Left hindlimb (tissue), 1 donor: ENCODE data around the gene COX10.

Source experiments
- DNase-seq: peaks from one replicate; pipeline ENCODE4 v3.0.0-alpha.2; 2018

COX10 gene

GRCh38 chr17:14072881-14073280 is 3.6 kb downstream of the COX10 start:
- DNase-seq = no peak

- no peak for DNase-seq
Observed at GRCh38 chr17:14078027-14078426, 8.7 kb downstream of the COX10 start.

DNA sequence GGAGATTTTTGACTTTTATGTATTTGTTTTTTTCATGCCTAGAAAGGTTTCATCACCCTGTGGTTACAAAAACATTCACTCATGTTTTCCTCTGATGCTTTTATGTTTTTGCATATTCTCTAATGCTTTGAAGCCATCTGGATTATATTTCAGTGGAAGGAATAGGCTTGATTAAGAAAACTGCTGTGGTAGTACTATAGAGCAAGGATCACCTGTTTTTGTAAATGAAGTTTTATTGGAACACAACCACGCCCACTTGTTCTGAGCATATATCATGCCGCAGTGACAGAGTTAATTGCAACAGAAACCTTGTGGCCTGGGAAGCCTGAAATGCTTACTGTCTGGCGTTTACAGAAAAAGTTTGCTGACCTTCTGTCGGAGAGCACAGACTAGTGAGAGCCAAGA is 11.5 kb downstream of the COX10 start:
- DNase-seq = no peak

DNA sequence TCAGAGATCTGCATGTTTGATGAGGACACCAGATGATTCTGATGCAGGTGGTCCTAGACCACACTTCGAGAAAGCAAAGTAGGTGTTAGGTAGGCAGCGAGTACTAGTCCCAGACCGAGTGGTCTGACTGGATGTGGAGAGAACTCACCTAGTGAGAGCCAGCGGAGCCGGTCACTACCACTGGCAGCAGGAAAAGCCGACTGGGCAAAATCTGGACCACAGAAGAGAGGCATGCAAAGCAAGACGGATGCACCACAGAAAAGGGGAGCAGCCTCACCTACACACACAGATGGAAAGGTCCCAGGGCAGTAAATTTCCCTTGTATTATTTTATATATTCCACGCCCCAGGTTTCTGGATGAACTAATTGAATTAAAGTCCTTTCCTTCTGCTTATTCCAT is 13.5 kb downstream of the COX10 start:
- no peak for DNase-seq

DNA sequence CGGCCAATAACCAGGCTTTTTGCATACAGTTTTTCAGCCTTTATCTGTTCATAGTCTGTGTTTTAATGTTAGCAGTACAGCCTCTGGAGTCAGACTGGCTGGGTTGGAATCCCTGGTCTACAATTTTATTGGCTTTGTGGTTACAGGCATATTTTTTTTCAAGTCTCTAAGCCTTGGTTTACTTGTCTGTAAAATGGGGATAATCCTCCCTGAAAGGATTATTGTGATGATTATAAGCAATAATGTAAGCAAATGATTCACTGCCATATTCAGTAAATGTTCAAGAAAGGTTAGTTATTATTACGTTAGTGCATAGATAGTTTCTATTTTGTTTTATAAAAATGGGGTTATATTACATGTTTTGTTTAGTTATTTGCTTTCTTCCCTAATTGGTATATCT is 15.7 kb downstream of the COX10 start:
- DNase-seq = no peak

- no peak for DNase-seq
Observed at GRCh38 chr17:14086189-14086588, 16.9 kb downstream of the COX10 start.

GRCh38 chr17:14089179-14089578 is 19.9 kb downstream of the COX10 start:
- no peak for DNase-seq

GRCh38 chr17:14091367-14091766 is 22.1 kb downstream of the COX10 start:
- no peak for DNase-seq

- DNase-seq = no peak
Observed at GRCh38 chr17:14092808-14093207, 23.5 kb downstream of the COX10 start.

GRCh38 chr17:14094676-14095601 is 25.6 kb downstream of the COX10 start:
- DNase-seq = no peak

GRCh38 chr17:14095631-14096030 is 26.3 kb downstream of the COX10 start:
- no peak for DNase-seq

DNA sequence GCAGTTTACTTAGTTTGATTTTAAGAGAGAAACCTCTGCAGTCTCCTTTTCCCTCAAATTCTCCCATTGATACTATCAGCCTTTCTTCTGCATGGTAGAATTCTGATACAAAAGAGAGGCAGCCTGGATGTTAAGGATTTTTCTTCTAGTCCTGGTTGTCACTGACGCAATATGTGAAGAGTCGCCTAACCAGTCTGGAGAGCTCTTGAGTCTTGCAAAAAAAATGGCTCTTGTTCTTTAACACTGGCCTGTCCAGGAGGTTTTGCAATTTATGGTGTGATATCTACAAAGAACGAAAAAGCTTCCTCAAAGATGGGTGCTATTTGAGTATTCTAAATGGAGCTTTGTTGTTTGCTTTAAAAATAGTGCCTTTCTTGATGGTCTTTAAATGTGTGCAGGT is 28.9 kb downstream of the COX10 start:
- DNase-seq = no peak

DNA sequence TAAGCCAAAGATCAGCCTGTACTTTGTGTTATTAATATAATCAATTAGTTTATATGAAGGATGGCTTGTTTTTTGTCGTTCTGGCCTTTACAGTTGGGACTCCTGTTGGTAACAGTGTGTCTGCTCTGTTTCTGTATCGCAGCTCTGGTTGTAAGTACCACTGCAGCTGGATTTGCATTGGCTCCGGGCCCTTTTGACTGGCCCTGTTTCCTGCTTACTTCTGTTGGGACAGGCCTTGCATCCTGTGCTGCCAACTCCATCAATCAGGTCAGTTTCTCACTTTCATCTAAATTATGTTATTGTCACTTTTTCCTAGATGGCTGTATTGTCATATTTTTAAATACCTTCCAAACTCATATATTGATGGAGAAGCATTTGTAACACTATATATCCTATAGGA is 32.7 kb downstream of the COX10 start:
- no peak for DNase-seq

DNA sequence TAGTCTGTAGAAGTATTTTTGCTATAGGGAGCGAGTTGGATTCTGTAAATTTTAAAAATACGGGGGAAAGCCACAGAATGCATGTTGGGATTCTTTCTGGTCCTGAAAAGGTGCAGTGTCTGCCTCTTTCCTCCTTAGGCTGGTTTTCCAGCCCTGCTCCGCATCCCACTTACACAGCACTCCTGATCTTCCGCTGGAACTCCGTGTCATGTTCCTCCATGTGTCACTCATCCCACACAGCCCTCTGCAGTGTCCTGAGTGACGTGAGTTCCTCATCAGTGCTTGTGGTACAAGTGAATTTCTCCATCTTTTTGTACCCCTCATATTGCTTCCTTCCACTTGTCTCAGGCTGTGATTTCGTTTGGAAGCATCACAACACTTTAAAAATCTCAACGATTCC is 34.5 kb downstream of the COX10 start:
- DNase-seq = no peak

GRCh38 chr17:14104734-14105133 is 35.4 kb downstream of the COX10 start:
- DNase-seq = no peak

- DNase-seq = no peak
Observed at GRCh38 chr17:14107889-14108288, 38.6 kb downstream of the COX10 start.

- no peak for DNase-seq
Observed at GRCh38 chr17:14112407-14112806, 43.1 kb downstream of the COX10 start.

DNA sequence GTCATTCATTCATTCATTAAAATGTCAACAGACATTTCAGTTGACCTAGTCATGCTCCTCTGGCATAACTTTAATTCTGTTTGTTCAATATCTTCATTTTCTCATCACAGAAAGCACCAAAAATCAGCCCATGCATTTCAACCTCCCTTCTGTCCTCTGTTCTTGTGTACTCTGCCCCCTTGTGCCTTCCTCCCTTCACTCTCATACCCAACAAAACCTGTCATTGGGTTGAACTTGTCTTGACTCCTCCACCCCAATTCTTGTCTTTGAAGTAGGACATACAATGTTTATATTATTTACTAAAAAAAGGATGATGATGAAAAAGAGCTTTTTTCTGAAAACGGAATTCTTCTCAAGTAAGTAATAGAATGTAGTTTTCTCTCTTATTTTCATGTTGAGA is 43.8 kb downstream of the COX10 start:
- no peak for DNase-seq

DNA sequence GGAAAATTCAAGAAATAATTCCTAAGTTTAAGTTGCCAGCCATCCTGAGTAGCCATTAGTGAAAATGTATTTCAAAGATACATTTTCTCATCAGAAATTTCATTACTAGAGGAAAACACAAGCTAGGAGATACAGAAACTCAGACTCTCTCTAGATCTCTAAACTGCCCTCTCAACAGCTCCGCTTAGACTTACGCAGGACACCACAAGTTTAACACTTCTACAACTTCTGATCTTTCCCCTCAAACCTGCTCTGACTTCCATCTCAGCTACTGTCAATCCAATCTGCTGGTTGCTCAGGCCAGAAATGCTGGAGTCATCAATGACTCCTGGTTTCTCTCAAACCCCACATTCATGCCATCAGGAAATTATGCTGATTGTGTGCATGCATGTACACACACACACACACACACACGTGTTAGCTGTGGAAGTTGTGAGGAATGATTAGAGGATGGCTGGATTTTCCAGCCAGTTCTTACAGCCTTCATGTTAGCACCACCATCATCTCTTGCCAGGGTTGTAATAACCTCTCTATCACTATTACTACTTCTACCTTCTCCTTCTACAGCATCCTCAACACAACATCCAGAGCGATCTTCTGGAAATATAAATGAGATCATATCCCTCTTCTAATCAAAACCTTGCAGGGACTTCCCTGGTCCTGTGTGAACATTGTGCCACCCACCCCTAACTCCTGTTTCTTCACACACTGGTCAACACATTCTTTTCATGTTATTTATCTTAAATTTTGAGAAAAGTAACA is 47.1 kb downstream of the COX10 start:
- DNase-seq = no peak

GRCh38 chr17:14118951-14119350 is 49.6 kb downstream of the COX10 start:
- no peak for DNase-seq

GRCh38 chr17:14119546-14119945 is 50.2 kb downstream of the COX10 start:
- DNase-seq = no peak

- no peak for DNase-seq
Observed at GRCh38 chr17:14121952-14122351, 52.6 kb downstream of the COX10 start.

GRCh38 chr17:14123619-14124278 is 54.4 kb downstream of the COX10 start:
- no peak for DNase-seq

DNA sequence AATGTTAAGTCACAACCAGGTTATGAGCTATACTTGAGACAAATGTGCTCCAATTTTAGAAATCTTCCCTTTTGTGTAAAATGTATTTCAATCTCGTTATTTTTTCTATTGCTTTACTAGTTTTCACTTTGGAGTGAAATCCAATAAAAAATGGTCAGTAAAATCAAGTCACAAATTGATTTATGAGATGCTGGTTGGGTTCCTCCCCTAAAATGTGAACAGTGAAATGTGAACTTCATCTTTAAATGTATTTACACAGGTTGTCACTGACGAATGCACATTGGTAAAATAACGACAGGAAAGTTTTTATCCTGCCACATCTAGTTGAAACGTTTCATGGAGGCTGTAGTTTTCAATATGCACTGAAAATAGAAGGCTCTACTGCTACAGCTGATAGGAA is 55.5 kb downstream of the COX10 start:
- DNase-seq = no peak
